Type B pancreatic cell (in vitro differentiated cells): Measurements from ENCODE around the gene GRIK2. TPM values are rescaled to one million over a fixed set of nuclear protein-coding genes. Genes with fewer than 3 reads are reported as not detected.

Experiments
- DNase-seq: peaks from one replicate; pipeline ENCODE4 v3.0.0; 2021; ENCODE audit warnings: mixed read lengths; ENCODE audit not compliant: unreplicated experiment; ENCODE audit errors: extremely low spot score
- H3K27ac Mint-ChIP-seq: 2 replicates; pipeline ENCODE4 v1.8.0; 2021; ENCODE audit warnings: mild to moderate bottlenecking, mixed read lengths
- H3K27me3 Mint-ChIP-seq: 2 replicates; pipeline ENCODE4 v1.8.0; 2021; ENCODE audit warnings: mixed read lengths
- H3K36me3 Mint-ChIP-seq: 2 replicates; pipeline ENCODE4 v1.8.0; 2021; ENCODE audit warnings: mixed read lengths
- H3K4me1 Mint-ChIP-seq: one replicate; pipeline ENCODE4 v1.8.0; 2021; ENCODE audit warnings: mixed read lengths; ENCODE audit not compliant: unreplicated experiment
- H3K4me3 Mint-ChIP-seq: 2 replicates; pipeline ENCODE4 v1.8.0; 2021; ENCODE audit warnings: mild to moderate bottlenecking, mixed read lengths
- H3K9me3 Mint-ChIP-seq: 2 replicates; pipeline ENCODE4 v1.8.0; 2021; ENCODE audit warnings: mixed read lengths
- total RNA-seq: library from RNA; stranded (reverse); gene quantifications from 2 replicates; pipeline ENCODE4 v1.2.1, GENCODE V29; 2021; ENCODE audit warnings: low replicate concordance
- TF ChIP-seq, protein P1 (sequence below): fragments of 200-600 bp; sonication (generic); conservative IDR thresholded peaks from 2 replicates; pipeline ENCODE4 v1.5.0; 2021; ENCODE audit warnings: antibody characterized with exemption, mild to moderate bottlenecking

Gene GRIK2
- total RNA-seq, 1 donor from 2014 or later, result 4.8 TPM

DNA sequence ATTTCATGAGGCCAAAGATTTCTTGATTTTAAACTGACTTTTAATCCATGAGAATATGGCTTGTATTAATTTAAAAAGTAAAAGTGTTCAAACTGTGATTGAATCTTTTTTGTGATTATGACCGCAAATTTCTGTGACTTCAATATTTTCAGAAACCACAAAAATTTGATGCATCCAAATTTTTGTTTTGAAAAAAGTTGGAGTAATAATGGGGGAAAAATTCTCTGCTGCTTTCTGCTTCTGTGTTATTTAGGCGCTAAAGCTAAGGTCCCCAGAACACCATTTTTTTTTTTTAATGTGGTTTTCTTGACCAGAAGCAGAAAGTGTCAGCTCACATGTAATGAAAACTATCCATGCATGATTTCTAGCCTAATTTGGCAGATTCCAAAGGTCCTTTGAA, 65.3 kb downstream of the GRIK2 start:
- TF ChIP-seq, protein P1, sequence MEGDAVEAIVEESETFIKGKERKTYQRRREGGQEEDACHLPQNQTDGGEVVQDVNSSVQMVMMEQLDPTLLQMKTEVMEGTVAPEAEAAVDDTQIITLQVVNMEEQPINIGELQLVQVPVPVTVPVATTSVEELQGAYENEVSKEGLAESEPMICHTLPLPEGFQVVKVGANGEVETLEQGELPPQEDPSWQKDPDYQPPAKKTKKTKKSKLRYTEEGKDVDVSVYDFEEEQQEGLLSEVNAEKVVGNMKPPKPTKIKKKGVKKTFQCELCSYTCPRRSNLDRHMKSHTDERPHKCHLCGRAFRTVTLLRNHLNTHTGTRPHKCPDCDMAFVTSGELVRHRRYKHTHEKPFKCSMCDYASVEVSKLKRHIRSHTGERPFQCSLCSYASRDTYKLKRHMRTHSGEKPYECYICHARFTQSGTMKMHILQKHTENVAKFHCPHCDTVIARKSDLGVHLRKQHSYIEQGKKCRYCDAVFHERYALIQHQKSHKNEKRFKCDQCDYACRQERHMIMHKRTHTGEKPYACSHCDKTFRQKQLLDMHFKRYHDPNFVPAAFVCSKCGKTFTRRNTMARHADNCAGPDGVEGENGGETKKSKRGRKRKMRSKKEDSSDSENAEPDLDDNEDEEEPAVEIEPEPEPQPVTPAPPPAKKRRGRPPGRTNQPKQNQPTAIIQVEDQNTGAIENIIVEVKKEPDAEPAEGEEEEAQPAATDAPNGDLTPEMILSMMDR, result no peak
- no peaks in the 10 kb centered on the region for H3K36me3 Mint-ChIP-seq
- no peak overlapping the region for H3K4me3 Mint-ChIP-seq
- H3K9me3 Mint-ChIP-seq, result no peaks in the 10 kb centered on the region
- H3K27me3 Mint-ChIP-seq, result no peaks in the 10 kb centered on the region
- no peaks in the 10 kb centered on the region for H3K4me1 Mint-ChIP-seq
- DNase-seq, result no peak
- no peak overlapping the region for H3K27ac Mint-ChIP-seq

DNA sequence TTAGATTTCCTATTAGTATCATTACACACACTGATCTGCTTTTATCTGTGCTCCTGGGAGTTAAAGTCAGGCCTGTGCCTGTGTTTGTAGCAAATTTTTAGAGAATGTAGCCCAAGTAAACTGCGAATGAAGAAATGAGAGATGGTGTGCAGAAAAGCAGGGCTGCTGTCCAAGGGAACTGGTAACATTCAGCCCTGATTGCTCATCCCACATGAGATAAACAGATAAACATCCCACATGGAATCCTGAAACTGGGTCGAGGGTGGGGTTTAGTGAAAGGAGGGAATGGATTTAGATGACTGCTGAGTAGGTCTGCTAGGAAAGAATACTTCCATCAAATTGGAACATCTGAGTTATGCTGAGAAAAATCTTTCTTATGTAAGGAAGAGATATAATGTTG, 69.1 kb downstream of the GRIK2 start:
- Mint-ChIP-seq H3K27me3 (no peaks in the 10 kb centered on the region), H3K27ac (no peak overlapping the region), H3K4me3 (no peak overlapping the region), H3K4me1 (no peaks in the 10 kb centered on the region), H3K9me3 (no peaks in the 10 kb centered on the region), H3K36me3 (no peaks in the 10 kb centered on the region)
- DNase-seq, result no peak
- TF ChIP-seq, protein P1, result no peak

- no peak for DNase-seq
- no peaks in the 10 kb centered on the region for H3K36me3 Mint-ChIP-seq
Measured at GRCh38 chr6:101465863-101466262, 72.4 kb downstream of the GRIK2 start.

DNA sequence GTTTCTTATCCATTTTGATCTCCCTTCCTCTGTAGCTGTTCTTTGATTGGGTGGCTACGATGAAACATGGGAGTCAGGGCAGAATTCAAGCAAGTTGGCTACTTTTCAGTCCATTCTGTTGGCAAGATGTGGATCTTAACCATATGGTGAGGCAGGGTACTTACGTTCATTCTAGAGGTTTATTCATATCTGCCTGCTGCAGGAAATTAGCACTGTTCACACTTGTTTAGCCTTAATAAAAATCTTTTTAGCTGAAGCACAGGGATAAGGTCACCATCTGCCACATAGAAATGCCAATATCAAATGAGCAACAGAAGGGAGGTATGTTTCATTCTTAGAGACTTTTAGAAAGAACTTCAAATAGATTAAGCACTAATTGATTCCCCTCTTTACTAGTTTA, 83.9 kb downstream of the GRIK2 start:
- Mint-ChIP-seq H3K4me1 (no peaks in the 10 kb centered on the region), H3K9me3 (no peaks in the 10 kb centered on the region), H3K27ac (no peak overlapping the region), H3K4me3 (no peak overlapping the region), H3K36me3 (no peaks in the 10 kb centered on the region), H3K27me3 (peaks cover 2% of the 10 kb centered on the region)
- DNase-seq, result no peak
- TF ChIP-seq, protein P1, result no peak

More at GRCh38 chr6:101465863-101466262, 72.4 kb downstream of the GRIK2 start:
- Mint-ChIP-seq H3K9me3 (no peaks in the 10 kb centered on the region), H3K27ac (no peak overlapping the region), H3K4me1 (no peaks in the 10 kb centered on the region), H3K27me3 (no peaks in the 10 kb centered on the region), H3K4me3 (no peak overlapping the region)
- TF ChIP-seq, protein P1, result no peak

DNA sequence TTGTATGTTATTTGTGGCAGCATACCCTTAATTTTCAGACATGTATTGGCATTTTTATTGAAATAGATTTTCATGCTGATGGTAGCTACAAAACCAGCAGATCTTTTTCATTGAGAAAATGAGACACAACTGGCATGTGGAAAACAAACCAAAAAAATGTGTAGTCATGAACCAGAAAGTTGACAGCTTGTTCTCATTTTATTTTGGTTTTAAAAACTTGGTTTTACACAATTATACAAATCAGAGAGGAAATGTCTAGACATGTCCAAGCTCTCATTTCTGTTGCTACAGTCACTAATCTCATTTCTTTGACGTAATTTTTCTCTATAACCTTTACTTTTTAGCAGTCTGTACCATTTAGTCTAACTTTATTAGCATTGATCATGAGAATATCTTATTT, 85.4 kb downstream of the GRIK2 start:
- Mint-ChIP-seq H3K27me3 (no peaks in the 10 kb centered on the region), H3K9me3 (no peaks in the 10 kb centered on the region), H3K4me1 (no peaks in the 10 kb centered on the region), H3K27ac (no peak overlapping the region), H3K36me3 (no peaks in the 10 kb centered on the region), H3K4me3 (no peak overlapping the region)
- no peak for DNase-seq
- TF ChIP-seq, protein P1, result no peak

GRCh38 chr6:101482606-101483005, 89.1 kb downstream of the GRIK2 start:
- TF ChIP-seq, protein P1, result no peak
- no peak for DNase-seq
- Mint-ChIP-seq H3K4me3 (no peak overlapping the region), H3K36me3 (no peaks in the 10 kb centered on the region), H3K27ac (no peak overlapping the region), H3K27me3 (no peaks in the 10 kb centered on the region), H3K9me3 (no peaks in the 10 kb centered on the region), H3K4me1 (no peaks in the 10 kb centered on the region)
